GM18507 (cell line): Measurements from ENCODE around the gene MYO3B.
"Not testable (repeated sequence)": the region's sequence is repeated elsewhere in the genome, so short reads cannot be mapped to it uniquely, and the experiment has no call there.

Experiments
- DNase-seq: peaks from one replicate; pipeline ENCODE4 v3.0.0; 2011; ENCODE audit warnings: low read depth; ENCODE audit not compliant: insufficient read length; ENCODE audit errors: extremely low spot score
- FAIRE-seq: peaks from 2 replicates; lab custom pipeline; 2011; peaks lifted over from hg19 to GRCh38; lab: Jason Lieb, UNC

MYO3B gene

DNA sequence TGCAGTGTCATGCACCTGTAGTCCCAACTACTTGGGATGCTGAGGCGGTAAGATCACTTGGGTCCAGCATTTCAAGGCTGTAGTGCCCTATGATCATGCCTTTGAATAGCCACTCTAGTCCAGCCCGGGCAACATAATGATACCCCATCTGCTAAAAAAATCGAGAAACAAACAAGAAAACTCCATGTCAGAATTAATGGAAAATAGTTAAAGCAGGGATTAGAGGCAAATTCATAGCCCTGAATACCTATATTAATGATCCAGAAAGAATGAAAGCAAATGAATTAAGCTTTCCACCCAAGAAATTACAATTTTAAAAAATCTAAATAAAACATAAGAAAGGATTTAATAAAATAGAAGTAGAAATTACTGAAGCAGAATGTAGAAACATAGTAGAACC lies 143.0 kb downstream of the MYO3B start:
- no peak for FAIRE-seq
- no peak for DNase-seq

DNA sequence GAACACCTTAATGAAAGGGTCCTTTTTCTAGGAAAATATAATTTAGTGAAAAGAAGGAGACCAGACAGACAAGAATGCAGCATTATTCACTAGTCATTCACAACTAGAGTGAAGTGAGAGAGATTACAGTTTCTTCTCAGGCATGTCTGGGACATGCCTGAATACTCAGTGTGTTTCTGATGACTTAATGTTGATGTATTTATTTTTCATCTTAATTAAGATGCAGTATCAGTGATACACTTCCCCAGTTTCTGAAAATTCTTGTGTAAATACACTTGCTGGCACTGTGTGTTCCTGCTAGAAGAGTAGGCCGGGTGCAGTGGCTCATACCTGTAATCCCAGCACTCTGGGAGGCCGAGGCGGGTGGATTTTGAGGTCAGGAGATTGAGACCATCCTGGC lies 143.6 kb downstream of the MYO3B start:
- DNase-seq (no peak), FAIRE-seq (no peak)

DNA sequence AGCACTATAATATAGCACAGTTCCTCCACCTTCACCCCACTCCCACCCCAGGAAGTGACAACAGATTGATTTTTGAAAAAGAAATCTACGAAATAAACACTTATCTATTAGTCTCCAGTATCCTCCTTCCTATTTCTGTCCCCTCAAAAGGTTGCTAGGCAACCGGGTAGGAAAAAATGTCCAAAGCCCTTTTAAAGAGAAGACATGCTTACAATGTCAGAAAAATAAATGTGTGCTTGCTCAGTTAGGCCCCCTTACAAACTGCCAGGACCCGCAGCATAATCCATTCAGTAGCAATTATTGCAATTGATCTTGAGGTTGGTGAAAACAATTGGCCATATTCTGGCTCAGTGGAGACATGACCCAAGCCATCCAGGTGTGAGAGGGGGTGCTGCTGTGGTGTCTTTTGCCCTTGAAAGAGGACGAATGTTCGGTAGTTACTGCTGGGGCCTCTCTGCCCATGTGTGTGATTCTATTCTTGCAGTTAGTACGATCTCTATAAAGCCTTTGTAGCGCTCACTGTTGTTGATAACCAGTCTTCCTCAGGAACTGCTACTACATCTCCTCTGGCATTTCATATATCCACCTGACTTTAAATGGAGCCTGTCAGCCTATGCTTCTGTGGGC lies 144.3 kb downstream of the MYO3B start:
- no peak for DNase-seq
- no peak for FAIRE-seq

DNA sequence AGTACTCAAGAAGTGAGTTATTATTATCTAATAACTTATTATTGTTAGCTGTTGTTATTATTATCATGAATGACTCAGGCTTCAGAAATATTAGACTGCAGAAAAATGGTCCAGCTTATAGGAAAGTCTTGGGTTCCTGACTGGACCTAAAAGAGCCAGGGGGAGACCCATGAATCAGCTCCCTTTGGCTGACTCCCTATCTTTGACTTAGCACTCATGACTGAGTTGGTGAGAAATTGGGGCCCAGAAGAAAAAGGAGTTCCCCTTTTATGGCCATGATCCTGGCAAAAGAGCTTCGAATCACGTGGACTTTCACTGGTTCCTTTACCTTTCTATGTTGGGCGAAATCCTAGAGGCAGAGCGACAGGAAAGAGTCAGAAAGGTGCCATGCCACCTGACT lies 145.8 kb downstream of the MYO3B start:
- FAIRE-seq: no peak
- no peak for DNase-seq

DNA sequence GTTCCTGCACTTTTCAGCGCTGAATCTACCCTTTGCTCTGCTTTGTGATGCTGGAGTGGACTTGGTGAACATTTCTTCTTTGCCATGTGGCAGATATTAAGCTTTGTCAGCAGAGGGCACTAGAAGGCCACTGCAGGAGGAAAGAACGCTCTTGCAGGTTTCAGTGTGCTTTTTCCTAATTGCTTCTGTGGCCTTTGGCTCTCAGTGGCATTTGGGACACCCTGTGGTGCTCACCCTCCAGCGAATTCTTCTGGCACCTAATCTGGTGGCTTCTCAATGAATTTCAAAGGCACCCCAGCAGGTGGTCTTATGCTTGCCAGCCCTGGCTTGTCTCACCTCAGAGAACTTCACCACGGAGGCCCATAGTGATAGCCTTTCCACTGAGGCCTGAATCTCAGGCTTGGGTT lies 146.7 kb downstream of the MYO3B start:
- peak; percentile 76 for FAIRE-seq
- DNase-seq: peak; percentile 9

DNA sequence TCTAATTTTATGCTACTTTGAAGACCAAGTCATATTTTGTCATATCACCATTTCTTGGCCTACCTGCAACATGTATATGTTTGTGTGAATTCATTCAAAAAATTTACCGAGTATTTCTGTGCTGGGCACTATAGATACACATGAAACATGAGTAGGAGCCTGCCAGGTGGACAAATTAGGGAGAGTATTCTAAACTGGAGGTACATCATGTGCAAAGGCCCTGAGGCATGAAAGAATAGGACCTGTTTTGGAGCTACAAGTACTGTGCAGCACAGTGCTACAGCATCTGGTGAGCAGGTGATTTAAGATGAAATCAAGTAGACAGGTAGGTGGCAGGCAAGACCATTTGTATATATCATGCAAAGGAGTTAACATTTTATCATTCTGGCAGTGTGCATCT lies 152.9 kb downstream of the MYO3B start:
- FAIRE-seq: no peak

DNA sequence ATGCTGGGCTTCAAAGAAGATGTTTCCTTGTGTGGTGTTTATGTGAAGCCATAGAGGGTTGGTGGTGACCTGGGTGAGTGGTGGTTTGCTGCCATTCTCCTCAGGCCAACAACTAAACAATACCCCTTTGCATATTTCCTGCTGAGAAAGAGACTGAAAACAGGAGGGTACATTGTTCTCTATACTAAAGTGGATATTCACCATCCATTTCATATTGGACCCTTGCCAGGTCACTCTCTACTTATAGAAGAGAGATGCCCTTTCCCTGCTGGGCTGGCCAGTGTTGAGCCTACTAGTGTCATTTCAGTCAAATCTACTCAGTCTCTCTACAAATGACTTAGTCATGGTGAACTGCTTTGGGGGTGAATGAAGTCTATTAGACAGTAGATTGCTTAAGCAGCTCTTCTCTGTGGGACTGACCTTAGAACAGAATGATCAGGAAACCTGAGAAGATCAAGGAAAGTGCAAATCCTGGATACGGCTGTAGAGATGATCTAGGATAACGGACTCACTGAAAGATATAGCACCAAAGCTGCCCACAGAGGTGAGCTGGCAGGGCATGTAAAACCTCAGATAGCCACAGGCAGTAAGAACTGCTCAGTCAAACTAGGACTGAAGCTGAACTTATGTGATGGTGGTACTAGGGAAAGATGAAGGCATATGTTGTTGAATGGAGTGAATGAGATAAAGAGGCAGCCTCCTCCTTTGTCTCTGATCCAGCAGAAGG lies 154.9 kb downstream of the MYO3B start:
- no peak for DNase-seq
- FAIRE-seq: no peak

More for the DNA sequence above, 152.9 kb downstream of the MYO3B start:
- no peak for DNase-seq

DNA sequence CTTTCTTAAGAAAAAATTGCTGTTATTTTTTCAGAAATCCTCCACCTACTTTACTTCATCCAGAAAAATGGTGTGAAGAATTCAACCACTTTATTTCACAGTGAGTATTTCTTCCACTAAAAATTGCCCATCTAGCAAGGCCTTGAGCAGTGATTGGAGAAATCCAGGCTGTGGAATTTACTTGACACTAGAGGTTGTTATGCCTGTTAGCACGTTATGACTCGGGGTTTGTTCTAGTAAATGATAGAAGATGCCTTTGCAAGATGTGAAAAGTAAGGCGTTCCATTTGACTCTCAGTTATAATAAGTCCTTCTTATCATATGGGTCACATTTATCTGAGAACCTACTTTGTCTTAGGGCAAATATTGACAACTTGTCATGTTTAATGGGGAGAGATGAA lies 157.4 kb downstream of the MYO3B start:
- DNase-seq: no peak
- FAIRE-seq: no peak

DNA sequence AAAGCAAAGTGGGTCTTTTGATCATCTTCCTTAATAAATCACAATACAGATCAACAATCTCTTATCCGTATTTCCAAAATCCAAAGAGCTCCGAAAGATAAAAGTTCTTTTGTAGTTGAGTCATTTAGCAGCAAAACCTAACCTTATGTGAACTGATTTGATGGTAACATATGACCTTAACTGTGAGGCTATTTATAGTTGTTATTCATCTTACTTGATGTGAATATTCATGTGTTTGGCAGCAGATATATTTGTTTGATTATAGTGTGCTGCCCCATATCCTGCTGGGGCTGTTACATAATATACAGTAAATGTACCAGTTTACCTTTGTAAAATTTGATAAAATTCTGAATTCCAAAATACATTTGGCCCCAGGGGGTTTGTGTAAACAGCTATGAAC lies 158.5 kb downstream of the MYO3B start:
- FAIRE-seq (no peak), DNase-seq (no peak)

DNA sequence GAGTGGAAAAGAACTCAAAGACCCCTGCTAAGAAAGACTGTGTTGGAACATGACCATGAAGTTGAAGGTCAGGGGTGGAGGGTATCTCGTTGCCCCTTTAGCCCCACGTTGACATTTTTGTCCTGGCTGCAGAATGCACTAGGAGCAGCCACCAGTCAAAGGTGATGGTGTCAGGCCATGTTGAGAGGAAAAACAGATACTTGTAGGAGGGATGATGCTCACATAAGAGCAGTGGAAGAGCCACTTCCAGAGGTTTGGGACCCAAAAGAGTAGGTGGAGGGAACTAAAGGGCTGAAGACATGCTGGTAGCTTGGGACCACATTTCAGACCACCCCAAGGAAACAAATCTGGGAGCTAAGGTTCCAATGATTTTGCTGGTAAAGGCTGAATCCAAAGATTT lies 159.0 kb downstream of the MYO3B start:
- FAIRE-seq: no peak
- DNase-seq: no peak

DNA sequence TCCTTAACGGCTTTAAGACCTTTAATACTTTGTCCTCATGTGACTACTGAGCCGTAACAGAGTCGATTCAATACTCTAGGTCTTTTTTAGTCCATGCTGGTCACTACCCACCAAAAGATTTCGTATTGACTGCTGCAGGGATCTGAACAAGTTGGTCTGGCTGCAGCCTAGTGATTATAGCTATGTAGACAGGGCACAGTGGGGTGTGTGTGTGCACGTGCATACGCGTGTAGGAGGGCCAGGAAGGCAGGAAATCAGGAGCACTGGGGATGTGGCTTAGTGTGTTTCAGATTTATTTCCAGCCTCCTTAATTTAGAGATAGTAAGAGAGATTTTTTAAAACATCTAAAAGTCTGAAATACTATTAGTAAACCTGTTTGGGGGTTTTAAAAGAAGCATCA lies 161.4 kb downstream of the MYO3B start:
- FAIRE-seq: no peak
- no peak for DNase-seq

DNA sequence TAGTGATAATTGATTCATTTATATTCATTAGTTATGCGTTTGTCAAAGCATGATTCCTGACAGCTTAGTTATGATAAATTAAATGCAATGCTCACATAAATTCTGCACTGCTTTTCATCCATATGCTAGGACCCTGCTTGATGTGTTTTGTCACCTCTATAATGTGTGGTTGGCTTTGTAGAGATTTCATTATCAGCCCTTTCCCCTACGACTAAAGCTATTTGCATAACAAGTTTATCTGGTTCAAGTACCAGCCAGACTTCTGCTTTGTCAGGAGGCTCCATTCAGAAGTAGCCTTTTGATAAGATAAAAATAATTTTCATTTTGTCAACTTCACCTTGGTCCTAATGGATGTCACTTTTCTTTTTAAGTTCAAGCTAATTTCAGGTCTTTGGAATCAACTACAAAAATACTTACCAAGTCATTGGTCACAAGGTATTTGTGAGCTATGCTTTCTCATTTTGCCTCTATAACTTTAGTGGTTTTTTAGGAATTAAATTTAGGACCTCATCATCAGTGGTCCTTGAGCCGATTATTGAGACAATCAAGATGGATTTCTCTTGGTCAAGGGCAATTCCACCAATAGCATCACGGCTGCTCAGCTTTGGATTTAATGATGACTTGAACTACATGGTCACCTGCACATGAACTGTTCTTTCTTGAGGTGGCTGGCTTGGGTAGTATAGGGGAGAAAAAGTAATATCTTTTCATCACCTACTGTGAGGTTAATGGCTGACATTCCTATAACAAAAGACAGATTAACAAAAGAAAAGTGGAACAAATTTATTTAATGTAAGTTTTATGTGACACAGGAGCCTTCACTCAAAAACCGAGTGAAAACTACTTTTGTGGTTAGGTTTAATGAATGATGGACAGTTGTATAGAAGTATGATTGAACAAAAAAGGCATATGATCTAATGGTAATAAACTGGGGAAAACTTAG lies 162.1 kb downstream of the MYO3B start:
- no peak for FAIRE-seq
- no peak for DNase-seq

DNA sequence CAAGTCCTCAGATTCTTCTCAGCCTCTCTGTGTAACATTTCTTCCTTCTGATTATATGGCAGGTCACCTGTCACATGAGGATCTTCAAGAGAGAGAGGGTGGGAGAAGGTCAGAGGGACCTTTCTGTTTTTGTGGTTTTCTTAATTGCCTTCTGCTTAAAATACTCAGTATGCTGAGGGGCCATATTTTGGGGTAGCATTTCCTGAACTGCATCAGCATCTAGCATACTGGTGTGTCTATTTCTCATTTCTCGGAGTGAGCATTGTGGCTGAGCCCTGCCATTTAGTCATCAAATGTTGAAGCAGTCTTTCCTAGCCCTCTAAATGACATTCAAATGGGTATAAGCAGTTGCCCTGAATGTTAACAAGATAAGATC lies 162.7 kb downstream of the MYO3B start:
- DNase-seq (no peak), FAIRE-seq (peak; percentile 39)

DNA sequence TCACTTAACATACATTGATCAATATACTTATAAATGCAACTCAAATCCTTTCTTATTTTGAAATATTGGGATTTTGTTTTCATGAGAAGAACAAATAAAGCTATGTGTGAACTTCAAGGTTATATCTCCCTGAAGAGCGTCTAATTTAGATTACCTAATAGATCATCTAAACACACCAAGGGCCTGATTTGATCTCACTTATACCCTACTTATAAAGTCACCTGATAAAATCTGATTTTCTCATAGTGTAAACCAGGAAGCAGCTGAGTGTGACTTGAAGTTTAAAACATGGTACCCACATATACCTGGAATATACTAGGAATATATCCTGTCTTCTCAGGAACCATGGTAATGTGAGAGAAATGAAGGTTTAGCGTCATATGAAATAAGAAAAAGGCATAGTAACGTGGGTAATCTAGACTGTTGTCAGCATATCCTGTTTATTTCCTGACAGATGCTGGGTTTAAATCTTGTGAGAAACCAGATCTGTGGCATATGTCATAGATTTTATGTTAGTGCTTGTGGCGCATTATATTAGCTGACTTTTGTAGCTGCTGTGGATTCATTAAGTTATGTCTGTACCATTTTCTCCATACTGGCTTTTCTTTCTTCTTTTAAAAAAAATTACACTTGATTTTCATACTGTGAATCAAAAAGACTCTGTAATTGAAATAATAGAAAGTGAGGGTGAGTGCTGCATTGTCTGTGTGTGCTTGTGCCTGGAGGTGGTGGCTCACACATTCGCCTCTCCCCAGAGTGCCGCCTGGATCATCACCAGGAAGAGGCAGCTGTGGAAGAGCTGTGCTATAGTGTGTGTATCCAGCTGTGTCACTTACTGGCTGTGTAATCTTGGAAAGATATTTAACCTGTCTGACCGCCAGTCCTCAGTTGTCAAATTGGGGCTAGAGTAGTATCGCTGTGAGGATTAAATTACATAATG lies 164.0 kb downstream of the MYO3B start:
- FAIRE-seq (no peak), DNase-seq (no peak)

DNA sequence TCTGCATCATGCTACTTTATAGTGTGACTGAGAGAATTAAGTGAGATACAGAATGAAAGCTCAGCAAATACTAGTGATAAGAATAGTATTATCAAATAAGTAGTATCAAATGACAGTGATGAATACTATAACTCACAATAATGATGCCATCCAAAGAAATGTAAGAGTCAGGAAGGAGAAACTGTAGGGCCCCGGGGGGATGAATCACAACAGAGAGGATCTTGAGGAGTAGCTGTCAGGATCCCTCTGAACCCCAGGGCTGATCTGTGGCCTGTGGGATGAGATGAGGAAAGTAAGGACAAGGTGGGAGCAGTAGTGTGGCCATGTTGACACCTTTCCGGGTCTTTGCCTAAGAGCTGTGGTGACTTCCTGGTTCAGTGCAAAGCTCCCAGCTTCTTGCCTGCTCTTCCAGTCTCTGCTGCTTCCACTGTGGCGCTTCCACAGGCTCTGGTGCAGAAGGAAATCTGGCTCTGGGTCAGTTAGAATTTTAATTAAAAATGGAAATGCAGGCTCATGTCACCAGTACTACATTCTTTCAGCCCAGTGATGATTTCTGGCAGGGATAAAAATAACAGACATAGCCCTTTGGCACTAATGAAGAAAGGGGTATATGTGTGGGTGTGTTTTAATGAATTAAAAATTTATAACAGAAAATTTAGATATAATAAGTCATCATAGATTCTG lies 166.9 kb downstream of the MYO3B start:
- DNase-seq (no peak), FAIRE-seq (no peak)

DNA sequence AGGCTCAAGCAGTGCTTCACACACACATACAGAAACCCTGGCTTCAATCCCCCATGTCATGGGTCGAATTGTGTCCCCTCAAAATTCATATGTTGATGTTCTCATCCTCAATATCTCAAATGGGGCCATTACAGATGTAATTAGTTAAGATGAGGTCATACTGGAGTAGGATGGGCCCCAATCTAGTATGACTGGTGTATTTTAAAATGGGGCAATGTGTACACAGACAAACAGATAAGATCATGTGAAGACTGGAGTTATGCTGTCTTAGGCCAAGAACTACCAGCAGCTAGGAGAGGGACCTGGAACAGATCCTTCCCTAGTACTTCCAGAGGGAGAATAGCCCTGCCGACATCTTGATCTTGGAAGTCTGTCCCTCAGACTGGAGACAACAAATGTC lies 167.7 kb downstream of the MYO3B start:
- FAIRE-seq: no peak
- no peak for DNase-seq

DNA sequence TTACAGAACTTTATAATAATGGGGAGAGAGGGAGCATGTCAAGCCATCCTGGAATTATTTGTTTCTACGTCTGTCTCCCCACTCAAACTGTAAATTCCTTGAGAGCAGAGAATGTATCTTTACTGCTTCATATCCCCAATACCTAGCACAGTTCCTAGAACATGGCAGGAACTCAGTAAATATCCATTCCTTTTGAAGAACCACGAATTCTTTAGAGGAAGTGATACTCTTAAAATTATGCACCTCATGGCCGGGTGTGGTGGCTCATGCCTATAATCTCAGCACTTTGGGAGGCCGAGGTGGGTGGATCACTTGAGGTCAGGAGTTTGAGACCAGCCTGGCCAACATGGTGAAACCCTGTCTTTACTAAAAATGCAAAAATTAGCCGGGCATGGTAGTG lies 171.3 kb downstream of the MYO3B start:
- DNase-seq, FAIRE-seq: not testable (repeated sequence)

DNA sequence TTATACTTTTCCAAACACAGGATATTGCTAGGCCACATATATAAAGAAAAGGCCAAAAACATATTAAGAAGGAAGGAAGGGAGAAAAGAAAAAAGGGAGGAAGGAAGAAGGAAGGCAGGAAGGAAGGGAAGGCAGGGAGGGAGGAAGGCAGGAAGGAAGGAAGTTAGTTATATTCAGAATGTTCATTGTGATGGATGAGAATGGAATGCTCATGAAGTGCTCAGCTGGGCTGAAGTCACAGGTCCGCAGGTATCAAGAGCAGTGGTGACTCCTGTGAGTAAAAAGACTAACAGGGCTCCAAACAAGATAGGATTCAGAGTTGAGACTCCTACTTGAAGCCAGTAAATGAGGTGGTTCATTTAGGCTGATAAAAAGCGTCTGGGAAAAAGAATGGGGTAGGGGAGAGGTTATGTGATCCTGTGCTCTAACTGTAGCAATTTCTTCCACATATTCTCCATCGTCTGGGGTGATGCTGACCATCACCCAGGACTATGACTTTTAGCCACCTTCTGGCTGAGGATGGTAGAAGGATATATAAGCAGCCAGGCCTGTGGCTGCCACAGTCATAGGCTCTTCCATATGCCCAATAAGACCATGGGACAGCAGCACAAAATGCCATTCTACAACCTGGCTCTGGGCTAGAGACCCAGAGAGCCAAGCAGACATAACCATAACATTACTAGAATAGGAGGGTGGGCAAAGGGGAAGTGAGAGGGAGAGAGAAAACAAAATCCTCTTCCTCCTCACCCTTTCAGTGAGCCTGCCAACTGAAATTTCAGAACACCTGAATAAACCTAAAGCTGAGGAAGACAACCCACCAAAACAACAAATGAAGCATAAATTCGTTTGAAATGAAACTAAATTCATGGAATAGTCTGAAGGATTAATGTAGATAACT lies 173.2 kb downstream of the MYO3B start:
- FAIRE-seq (peak; percentile 45), DNase-seq (no peak)
